ENCODE measurements around the gene ODAD2. TPM values are rescaled to one million over a fixed set of nuclear protein-coding genes. Genes with fewer than 3 reads are reported as not detected.

Gene ODAD2
- 0.23 TPM in 1 of 2 replicates, not detected in the other for total RNA-seq

GRCh38 chr10:27998954-27999275 lies at the start of gene ODAD2:
Gene ODAD2 (minus strand): TSS chr10:27999079. CDS start chr10:27995142, 3,937 bp downstream.

Measured in hair follicular keratinocyte (primary cell).